ENCODE results near the gene SF3B1.
"Not testable (repeated sequence)": the region's sequence is repeated elsewhere in the genome, so short reads cannot be mapped to it uniquely, and the experiment has no call there.

The SF3B1 gene

DNA sequence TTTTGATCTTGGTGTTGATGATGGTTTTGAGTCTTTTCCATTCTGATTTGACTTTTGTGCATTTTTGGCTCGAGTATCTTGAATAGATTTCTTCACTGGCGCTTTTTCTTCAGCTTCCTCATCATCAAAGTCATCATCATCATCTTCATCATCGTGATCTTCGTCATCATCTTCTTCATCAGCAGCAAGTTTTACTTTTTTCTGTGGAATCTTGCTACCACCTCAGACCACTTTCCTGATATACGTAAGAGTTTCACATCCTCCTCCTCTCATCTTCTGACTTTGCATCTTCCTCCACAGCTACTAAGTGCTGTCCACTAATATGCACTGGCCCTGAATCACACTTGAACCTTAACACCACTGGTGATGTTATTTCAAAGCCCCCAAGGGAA lies 54.9 kb downstream of the SF3B1 start:
- H3K9me3 ChIP-seq (ENCODE audit: control insufficient read depth in 2 of 2, low read length in 2 of 2); H3K27ac ChIP-seq (ENCODE audit: low read length); H3K9ac ChIP-seq (ENCODE audit: low read length in 2 of 2); H3K4me1 ChIP-seq (ENCODE audit: control insufficient read depth, insufficient read depth, low read length); H3K36me3 ChIP-seq (ENCODE audit: control insufficient read depth in 2 of 2, insufficient read depth in 2 of 2, low read length in 2 of 2); H3K27me3 ChIP-seq (ENCODE audit: control insufficient read depth in 1 of 2, insufficient read depth in 2 of 2, low read length in 2 of 2); H3K4me3 ChIP-seq (ENCODE audit: low read length in 2 of 2): not testable (repeated sequence)

DNA sequence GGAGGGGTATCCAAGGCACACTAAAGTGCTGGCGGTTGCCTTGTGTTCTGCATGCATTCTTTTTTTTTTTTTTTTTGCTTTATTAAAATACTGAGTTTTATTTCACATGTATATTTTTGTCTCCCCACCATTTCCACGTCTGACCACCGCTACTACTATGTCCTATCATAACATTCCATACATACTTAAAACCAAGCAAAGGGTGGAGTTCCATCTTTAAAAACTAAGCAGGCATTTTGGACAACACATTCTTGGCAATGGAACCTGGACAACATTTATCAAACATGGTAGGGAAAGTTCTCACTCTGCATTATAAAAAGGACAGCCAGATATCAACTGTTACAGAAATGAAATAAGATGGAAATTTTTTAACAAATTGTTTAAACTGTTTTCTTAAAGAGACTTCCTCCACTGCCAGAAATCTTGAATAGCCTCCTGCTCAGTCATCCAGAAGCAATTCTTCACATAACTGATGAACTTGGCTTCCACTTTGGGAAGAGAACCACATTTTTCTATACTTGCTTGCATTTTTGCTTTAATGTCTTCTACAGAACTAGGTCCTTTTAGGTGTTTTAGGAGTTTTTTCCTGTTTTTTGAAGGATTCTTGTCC lies 55.4 kb downstream of the SF3B1 start:
- not testable (repeated sequence) for H3K4me1 ChIP-seq (ENCODE audit: control insufficient read depth, insufficient read depth, low read length); H3K27me3 ChIP-seq (ENCODE audit: control insufficient read depth in 1 of 2, insufficient read depth in 2 of 2, low read length in 2 of 2); H3K36me3 ChIP-seq (ENCODE audit: control insufficient read depth in 2 of 2, insufficient read depth in 2 of 2, low read length in 2 of 2); H3K9me3 ChIP-seq (ENCODE audit: control insufficient read depth in 2 of 2, low read length in 2 of 2); H3K4me3 ChIP-seq (ENCODE audit: low read length in 2 of 2); H3K27ac ChIP-seq (ENCODE audit: low read length); H3K9ac ChIP-seq (ENCODE audit: low read length in 2 of 2)

DNA sequence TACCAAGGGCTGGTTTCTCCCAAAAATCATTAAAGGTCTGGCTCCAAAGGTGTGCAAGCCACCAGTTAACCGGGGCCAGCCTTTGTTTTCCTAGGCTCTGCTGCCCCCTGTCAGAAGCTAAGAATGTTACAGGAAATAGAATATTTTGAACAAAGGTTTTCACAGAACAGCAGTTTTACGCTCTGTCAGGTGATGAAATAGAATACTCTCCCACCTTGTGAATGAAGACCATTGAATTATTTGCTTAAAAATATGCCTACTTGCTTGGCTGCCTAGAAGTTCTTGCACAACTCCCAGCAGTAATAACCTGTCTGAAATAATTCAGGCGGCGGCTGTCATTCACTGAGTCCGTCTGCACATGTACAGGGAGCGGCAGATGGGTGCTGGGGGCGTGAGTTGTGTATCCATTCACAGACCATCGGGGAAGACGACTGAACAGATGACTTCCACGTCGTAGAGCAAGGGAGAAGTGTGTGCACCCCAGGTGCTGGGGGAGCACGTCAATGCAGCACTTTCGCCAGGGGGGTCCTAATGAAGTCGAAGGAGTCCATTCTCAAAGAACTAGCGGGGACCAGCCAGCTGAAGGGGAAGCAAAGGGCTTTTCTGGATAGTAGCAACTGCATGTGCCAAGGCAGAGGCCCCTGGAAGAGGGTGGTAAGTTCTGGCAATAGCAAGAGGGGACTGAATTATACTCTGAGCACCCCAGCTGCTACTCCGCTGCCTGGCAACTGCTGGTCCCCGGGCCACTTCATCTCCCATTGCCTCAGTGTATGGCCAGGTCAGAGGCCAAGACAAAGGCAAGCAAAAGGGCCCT lies 56.1 kb downstream of the SF3B1 start:
- Histone ChIP-seq H3K27me3 (ENCODE audit: control insufficient read depth in 1 of 2, insufficient read depth in 2 of 2, low read length in 2 of 2) (peaks cover 0 to 4% of the 10 kb centered on the region in 2 donors), H3K4me3 (ENCODE audit: low read length in 2 of 2) (no peak overlapping the region), H3K27ac (ENCODE audit: low read length) (no peak overlapping the region), H3K4me1 (ENCODE audit: control insufficient read depth, insufficient read depth, low read length) (peaks cover 2% of the 10 kb centered on the region), H3K9me3 (ENCODE audit: control insufficient read depth in 2 of 2, low read length in 2 of 2) (no peaks in the 10 kb centered on the region), H3K9ac (ENCODE audit: low read length in 2 of 2) (peak overlapping the region in 1 of 2 donors; percentile 21), H3K36me3 (ENCODE audit: control insufficient read depth in 2 of 2, insufficient read depth in 2 of 2, low read length in 2 of 2) (no peaks in the 10 kb centered on the region)

DNA sequence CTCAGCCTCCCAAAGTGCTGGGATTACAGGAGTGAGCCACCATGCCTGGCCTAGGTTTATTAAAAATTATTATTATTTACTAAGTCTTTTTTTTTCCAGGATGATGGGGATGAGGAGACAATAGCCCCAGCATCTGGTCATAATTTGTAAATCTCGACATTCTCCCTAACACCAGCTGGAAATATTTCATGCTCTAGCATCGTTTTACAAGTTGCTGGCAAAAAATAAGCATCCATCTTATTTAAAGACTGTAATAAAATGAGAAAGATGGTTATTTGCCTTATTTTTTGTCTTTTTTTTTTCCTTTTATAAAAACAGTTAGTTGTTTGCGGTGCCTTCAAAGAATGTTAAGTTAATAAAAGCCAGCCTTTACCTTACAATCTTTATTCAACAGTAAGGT lies 56.7 kb downstream of the SF3B1 start:
- Histone ChIP-seq H3K4me3 (ENCODE audit: low read length in 2 of 2) (no peak overlapping the region), H3K27ac (ENCODE audit: low read length) (no peak overlapping the region), H3K9me3 (ENCODE audit: control insufficient read depth in 2 of 2, low read length in 2 of 2) (no peaks in the 10 kb centered on the region), H3K4me1 (ENCODE audit: control insufficient read depth, insufficient read depth, low read length) (peaks cover 2% of the 10 kb centered on the region), H3K36me3 (ENCODE audit: control insufficient read depth in 2 of 2, insufficient read depth in 2 of 2, low read length in 2 of 2) (no peaks in the 10 kb centered on the region), H3K9ac (ENCODE audit: low read length in 2 of 2) (no peak overlapping the region), H3K27me3 (ENCODE audit: control insufficient read depth in 1 of 2, insufficient read depth in 2 of 2, low read length in 2 of 2) (peaks cover 0 to 4% of the 10 kb centered on the region in 2 donors)

DNA sequence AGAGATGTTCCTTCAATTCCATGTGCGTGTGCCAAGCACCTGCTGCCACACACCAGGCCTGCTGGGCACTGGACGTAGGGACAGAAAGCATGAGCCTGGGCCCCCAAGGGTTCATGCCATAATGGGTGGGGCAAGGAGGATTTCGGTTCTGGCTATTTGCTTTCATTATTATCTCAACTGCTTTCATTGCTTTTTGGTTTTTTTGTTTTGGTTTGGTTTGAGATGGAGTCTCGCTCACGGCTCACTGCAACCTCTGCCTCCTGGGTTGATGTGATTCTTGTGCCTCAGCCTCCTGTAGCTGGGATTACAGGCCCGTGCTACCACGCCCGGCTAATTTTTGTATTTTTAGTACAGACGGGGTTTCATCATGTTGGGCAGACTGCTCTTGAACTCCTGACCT lies 57.2 kb downstream of the SF3B1 start:
- no peak overlapping the region for H3K4me3 ChIP-seq (ENCODE audit: low read length in 2 of 2)
- H3K27me3 ChIP-seq (ENCODE audit: control insufficient read depth in 1 of 2, insufficient read depth in 2 of 2, low read length in 2 of 2): peaks cover 0 to 4% of the 10 kb centered on the region in 2 donors
- H3K36me3 ChIP-seq (ENCODE audit: control insufficient read depth in 2 of 2, insufficient read depth in 2 of 2, low read length in 2 of 2): no peaks in the 10 kb centered on the region
- no peak overlapping the region for H3K9ac ChIP-seq (ENCODE audit: low read length in 2 of 2)
- H3K4me1 ChIP-seq (ENCODE audit: control insufficient read depth, insufficient read depth, low read length): peaks cover 2% of the 10 kb centered on the region
- no peak overlapping the region for H3K27ac ChIP-seq (ENCODE audit: low read length)
- no peaks in the 10 kb centered on the region for H3K9me3 ChIP-seq (ENCODE audit: control insufficient read depth in 2 of 2, low read length in 2 of 2)

DNA sequence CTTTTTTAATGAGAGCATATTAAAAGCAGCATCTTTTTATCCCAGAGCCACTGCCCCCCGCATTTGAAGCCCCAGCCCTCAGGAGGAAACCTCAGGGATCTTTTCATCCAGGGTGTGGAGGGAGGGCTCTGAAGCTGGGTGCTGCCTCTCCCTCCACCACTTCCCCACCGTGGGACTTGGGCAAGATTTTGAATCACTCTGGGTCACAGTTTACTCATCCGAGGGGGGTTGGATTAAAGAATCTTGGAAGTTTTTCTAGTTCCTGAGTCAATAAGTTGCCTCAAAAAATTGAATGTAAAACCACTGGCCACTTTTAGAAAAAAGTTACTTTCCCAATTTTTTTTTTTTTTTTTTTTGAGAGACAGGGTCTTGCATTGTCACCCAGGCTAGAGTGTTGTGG lies 62.2 kb downstream of the SF3B1 start:
- Histone ChIP-seq H3K4me1 (ENCODE audit: control insufficient read depth, insufficient read depth, low read length) (no peaks in the 10 kb centered on the region), H3K9ac (ENCODE audit: low read length in 2 of 2) (no peak overlapping the region), H3K4me3 (ENCODE audit: low read length in 2 of 2) (no peak overlapping the region), H3K27ac (ENCODE audit: low read length) (no peak overlapping the region), H3K36me3 (ENCODE audit: control insufficient read depth in 2 of 2, insufficient read depth in 2 of 2, low read length in 2 of 2) (no peaks in the 10 kb centered on the region), H3K9me3 (ENCODE audit: control insufficient read depth in 2 of 2, low read length in 2 of 2) (no peaks in the 10 kb centered on the region), H3K27me3 (ENCODE audit: control insufficient read depth in 1 of 2, insufficient read depth in 2 of 2, low read length in 2 of 2) (no peaks in the 10 kb centered on the region)

DNA sequence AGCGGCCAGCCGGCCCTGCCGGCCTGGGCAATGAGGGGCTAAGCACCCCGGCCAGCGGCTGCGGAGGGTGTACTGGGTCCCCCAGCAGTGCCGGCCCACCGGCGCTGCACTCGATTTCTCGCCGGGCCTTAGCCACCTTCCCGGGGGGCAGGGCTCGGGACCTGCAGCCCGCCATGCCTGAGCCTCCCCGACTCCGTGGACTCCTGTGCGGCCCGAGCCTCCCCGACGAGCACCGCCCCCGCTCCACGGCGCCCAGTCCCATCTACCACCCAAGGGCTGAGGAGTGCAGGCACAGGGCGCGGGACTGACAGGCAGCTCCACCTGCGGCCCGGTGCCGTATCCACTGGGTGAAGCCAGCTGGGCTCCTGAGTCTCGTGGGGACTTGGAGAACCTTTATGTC lies 64.2 kb downstream of the SF3B1 start:
- not testable (repeated sequence) for H3K27ac ChIP-seq (ENCODE audit: low read length); H3K9ac ChIP-seq (ENCODE audit: low read length in 2 of 2); H3K4me3 ChIP-seq (ENCODE audit: low read length in 2 of 2); H3K27me3 ChIP-seq (ENCODE audit: control insufficient read depth in 1 of 2, insufficient read depth in 2 of 2, low read length in 2 of 2); H3K4me1 ChIP-seq (ENCODE audit: control insufficient read depth, insufficient read depth, low read length); H3K9me3 ChIP-seq (ENCODE audit: control insufficient read depth in 2 of 2, low read length in 2 of 2); H3K36me3 ChIP-seq (ENCODE audit: control insufficient read depth in 2 of 2, insufficient read depth in 2 of 2, low read length in 2 of 2)

DNA sequence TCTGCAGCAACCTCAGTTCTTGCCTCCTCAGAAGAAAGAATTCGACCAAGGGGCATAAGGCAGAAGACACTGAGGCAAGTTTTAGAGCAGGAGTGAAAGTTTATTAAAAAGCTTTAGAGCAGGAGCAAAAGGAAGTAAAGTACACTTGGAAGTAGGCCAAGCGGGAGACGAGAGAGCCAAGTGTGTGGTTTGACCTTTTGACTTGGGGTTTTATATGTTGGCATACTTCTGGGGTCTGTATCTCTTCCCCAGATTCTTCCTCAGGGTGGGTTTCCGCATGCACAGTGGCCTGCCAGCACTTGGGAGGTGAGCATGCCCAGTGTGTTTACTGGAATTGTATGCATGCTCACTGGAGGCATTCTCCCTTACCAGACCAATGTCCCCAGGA lies 64.9 kb downstream of the SF3B1 start:
- no peaks in the 10 kb centered on the region for H3K36me3 ChIP-seq (ENCODE audit: control insufficient read depth in 2 of 2, insufficient read depth in 2 of 2, low read length in 2 of 2)
- H3K27ac ChIP-seq (ENCODE audit: low read length): no peak overlapping the region
- no peaks in the 10 kb centered on the region for H3K9me3 ChIP-seq (ENCODE audit: control insufficient read depth in 2 of 2, low read length in 2 of 2)
- H3K4me1 ChIP-seq (ENCODE audit: control insufficient read depth, insufficient read depth, low read length): no peaks in the 10 kb centered on the region
- no peak overlapping the region for H3K4me3 ChIP-seq (ENCODE audit: low read length in 2 of 2)
- H3K27me3 ChIP-seq (ENCODE audit: control insufficient read depth in 1 of 2, insufficient read depth in 2 of 2, low read length in 2 of 2): no peaks in the 10 kb centered on the region
- no peak overlapping the region for H3K9ac ChIP-seq (ENCODE audit: low read length in 2 of 2)

DNA sequence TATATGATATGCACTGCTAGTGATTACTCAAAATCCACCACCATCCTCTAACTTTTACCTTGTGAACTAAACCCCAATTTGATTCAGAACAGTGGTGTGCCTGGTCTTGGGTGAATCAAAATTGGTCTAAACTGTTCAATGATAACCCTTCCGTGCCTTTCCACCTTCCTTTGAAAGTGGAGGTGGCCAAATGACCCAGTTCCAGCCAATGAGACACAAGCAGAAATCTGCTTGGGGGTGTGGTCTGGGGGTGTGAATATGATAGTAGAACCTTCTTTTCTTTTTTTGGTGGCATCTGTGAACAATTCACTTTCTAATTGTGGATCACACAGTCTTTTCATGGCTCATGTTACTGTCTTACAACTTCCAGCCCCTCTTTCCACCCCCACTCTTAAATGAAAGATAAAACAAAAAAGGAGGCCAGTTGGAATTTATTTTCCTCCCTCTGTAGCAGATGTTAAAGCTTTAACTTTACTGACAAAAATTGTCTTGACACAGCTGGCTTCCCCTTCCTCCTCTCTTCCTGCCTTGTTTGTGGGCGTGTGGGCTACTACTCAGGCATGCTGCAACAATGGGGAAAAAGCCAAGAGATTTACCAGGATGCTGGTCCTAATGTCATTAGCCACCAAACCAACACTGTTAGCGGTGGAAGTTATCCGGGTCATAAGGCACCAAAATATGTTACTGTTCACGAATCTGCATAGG lies 65.4 kb downstream of the SF3B1 start:
- H3K9ac ChIP-seq (ENCODE audit: low read length in 2 of 2): no peak overlapping the region
- no peak overlapping the region for H3K27ac ChIP-seq (ENCODE audit: low read length)
- no peak overlapping the region for H3K4me3 ChIP-seq (ENCODE audit: low read length in 2 of 2)
- H3K9me3 ChIP-seq (ENCODE audit: control insufficient read depth in 2 of 2, low read length in 2 of 2): no peaks in the 10 kb centered on the region
- H3K36me3 ChIP-seq (ENCODE audit: control insufficient read depth in 2 of 2, insufficient read depth in 2 of 2, low read length in 2 of 2): no peaks in the 10 kb centered on the region
- no peaks in the 10 kb centered on the region for H3K4me1 ChIP-seq (ENCODE audit: control insufficient read depth, insufficient read depth, low read length)
- H3K27me3 ChIP-seq (ENCODE audit: control insufficient read depth in 1 of 2, insufficient read depth in 2 of 2, low read length in 2 of 2): no peaks in the 10 kb centered on the region

DNA sequence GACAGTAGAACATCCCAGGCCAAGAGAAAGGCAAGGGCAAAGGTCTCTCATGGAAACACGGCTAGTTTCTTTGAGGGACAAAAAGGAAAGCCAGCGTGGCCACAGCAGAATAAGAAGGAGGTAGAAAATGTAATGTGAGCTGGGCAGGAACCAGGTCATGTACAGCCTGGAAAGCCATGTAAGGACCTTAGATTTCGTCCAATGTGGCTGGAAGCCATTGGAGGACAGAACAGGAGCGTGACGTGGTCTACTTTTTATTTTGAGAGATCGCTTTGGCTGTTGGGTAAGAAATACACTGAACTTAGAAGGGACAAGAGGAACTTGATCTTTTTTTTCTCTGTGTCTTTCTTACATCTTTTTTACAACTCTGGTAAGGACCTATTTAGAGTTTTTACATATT lies 66.4 kb downstream of the SF3B1 start:
- no peak overlapping the region for H3K27ac ChIP-seq (ENCODE audit: low read length)
- H3K9ac ChIP-seq (ENCODE audit: low read length in 2 of 2): no peak overlapping the region
- no peaks in the 10 kb centered on the region for H3K4me1 ChIP-seq (ENCODE audit: control insufficient read depth, insufficient read depth, low read length)
- H3K9me3 ChIP-seq (ENCODE audit: control insufficient read depth in 2 of 2, low read length in 2 of 2): no peaks in the 10 kb centered on the region
- H3K36me3 ChIP-seq (ENCODE audit: control insufficient read depth in 2 of 2, insufficient read depth in 2 of 2, low read length in 2 of 2): no peaks in the 10 kb centered on the region
- no peaks in the 10 kb centered on the region for H3K27me3 ChIP-seq (ENCODE audit: control insufficient read depth in 1 of 2, insufficient read depth in 2 of 2, low read length in 2 of 2)
- H3K4me3 ChIP-seq (ENCODE audit: low read length in 2 of 2): no peak overlapping the region

DNA sequence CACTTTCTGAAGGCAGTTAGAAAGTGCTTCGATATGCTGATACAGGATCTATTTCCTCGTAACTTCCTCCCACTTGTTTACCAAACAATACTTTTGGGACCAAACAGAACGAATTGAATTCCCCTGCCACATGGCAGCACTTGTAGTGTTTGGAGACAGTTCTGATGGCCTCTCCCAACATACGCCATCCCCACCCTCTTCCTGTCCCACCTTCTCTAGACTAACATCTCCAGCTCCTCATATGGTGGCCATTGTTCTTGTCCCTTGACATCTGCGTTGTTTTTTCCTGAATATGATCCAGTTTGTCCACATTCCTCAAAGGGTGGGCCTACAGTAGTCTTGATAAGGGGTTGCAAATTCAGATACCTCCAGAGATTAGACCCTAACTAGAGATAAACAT lies 70.8 kb downstream of the SF3B1 start:
- Histone ChIP-seq H3K9me3 (ENCODE audit: control insufficient read depth in 2 of 2, low read length in 2 of 2) (no peaks in the 10 kb centered on the region), H3K4me3 (ENCODE audit: low read length in 2 of 2) (no peak overlapping the region), H3K36me3 (ENCODE audit: control insufficient read depth in 2 of 2, insufficient read depth in 2 of 2, low read length in 2 of 2) (no peaks in the 10 kb centered on the region), H3K27me3 (ENCODE audit: control insufficient read depth in 1 of 2, insufficient read depth in 2 of 2, low read length in 2 of 2) (no peaks in the 10 kb centered on the region), H3K4me1 (ENCODE audit: control insufficient read depth, insufficient read depth, low read length) (no peaks in the 10 kb centered on the region), H3K9ac (ENCODE audit: low read length in 2 of 2) (no peak overlapping the region), H3K27ac (ENCODE audit: low read length) (no peak overlapping the region)
